HepG2 (cell line): Measurements from ENCODE around the gene TBC1D30. TPM values are rescaled to one million over a fixed set of nuclear protein-coding genes. Genes with fewer than 3 reads are reported as not detected.

Experiments used
- ATAC-seq: fragments of 200-7000 bp; cut with Tn5 transposase; 3 replicates; pipeline ENCODE4 v1.9.1; 2020; ENCODE audit warnings: mild to moderate bottlenecking, moderate library complexity
- BruUV-seq: library from RNA; stranded (reverse); fragments of 400-500 nt; replicated peaks from 2 replicates; lab custom pipeline; 2021; lab: Mats Ljungman, UMichigan
- CTCF ChIA-PET: fragments of 300-600 bp; formaldehyde crosslinking; extraction: SDS; loops from one replicate; lab custom pipeline; 2021; ENCODE audit warnings: low total read pairs, inconsistent platforms, low intra/inter-chr PET ratio; lab: Yijun Ruan, JAX
- POLR2A ChIA-PET: fragments of 350-600 bp; sonication (Branson Sonifier 250); formaldehyde crosslinking; loops from one replicate; lab custom pipeline; 2020; ENCODE audit warnings: antibody characterized with exemption, inconsistent platforms; lab: Yijun Ruan, JAX
- DNase-seq: peaks from one replicate; pipeline ENCODE4 v3.0.0-alpha.2; 2015; ENCODE audit warnings: low spot score
- FAIRE-seq: peaks from 3 replicates; lab custom pipeline; 2011; peaks lifted over from hg19 to GRCh38; lab: Jason Lieb, UNC
- H2AFZ ChIP-seq: one replicate; pipeline ENCODE4 v1.6.1; 2011; ENCODE audit warnings: low read length, inconsistent platforms
- H3K27ac ChIP-seq: fragments of 300-600 bp; 3 replicates; pipeline ENCODE4 v1.8.0; 2011; ENCODE audit warnings: mixed run types, mild to moderate bottlenecking, mixed read lengths, low read length, inconsistent platforms; ENCODE audit not compliant: insufficient read depth; ENCODE audit errors: extremely low read length
- H3K27me3 ChIP-seq, 2 experiments: fragments of 200-600 bp in 1 of 2; 2 replicates in 1 of 2; 3 replicates in 1 of 2; pipeline versions ENCODE4 v1.6.0 to v1.8.0; 2011; ENCODE audit warnings: low read length in 2 of 2, mild to moderate bottlenecking in 2 of 2, moderate library complexity in 2 of 2, inconsistent platforms in 1 of 2; ENCODE audit not compliant: insufficient read depth in 2 of 2, control insufficient read depth in 1 of 2
- H3K36me3 ChIP-seq, 2 experiments: fragments of 200-600 bp in 1 of 2; replicated peaks in 1 of 2; 2 replicates in 1 of 2; 3 replicates in 1 of 2; pipeline versions ENCODE4 v1.5.1 to v1.8.0; 2011; ENCODE audit warnings: low read length in 2 of 2, inconsistent platforms in 1 of 2; ENCODE audit not compliant: insufficient read depth in 2 of 2, control insufficient read depth in 1 of 2
- H3K4me1 ChIP-seq: 2 replicates; pipeline ENCODE4 v1.5.1; 2012; ENCODE audit warnings: low read length, inconsistent platforms; ENCODE audit not compliant: insufficient read depth
- H3K4me2 ChIP-seq: 2 replicates; pipeline ENCODE4 v1.6.0; 2011; ENCODE audit warnings: low read depth, low read length, inconsistent platforms
- H3K4me3 ChIP-seq, 3 experiments: fragments of 200-600 bp in 1 of 3; sonication (generic), shearing (Covaris generic) in 1 of 3; replicated peaks in 1 of 3; 2 replicates each; pipeline ENCODE4 v1.5.1; 2011 to 2016; ENCODE audit warnings: low read length in 3 of 3, inconsistent platforms in 2 of 3, low read depth in 2 of 3, mild to moderate bottlenecking in 2 of 3, control low read depth in 1 of 3, mixed read lengths in 1 of 3; ENCODE audit not compliant: insufficient read depth in 1 of 3
- H3K79me2 ChIP-seq: one replicate; pipeline ENCODE4 v1.6.1; 2011; ENCODE audit warnings: low read length, inconsistent platforms; ENCODE audit not compliant: insufficient read depth
- H3K9ac ChIP-seq: 2 replicates; pipeline ENCODE4 v1.6.0; 2011; ENCODE audit warnings: mild to moderate bottlenecking, low read depth, low read length, inconsistent platforms; ENCODE audit not compliant: insufficient read depth
- H3K9me3 ChIP-seq: 2 replicates; pipeline ENCODE4 v1.5.1; 2012; ENCODE audit warnings: mild to moderate bottlenecking, low read length
- H4K20me1 ChIP-seq: 2 replicates; pipeline ENCODE4 v1.6.0; 2011; ENCODE audit warnings: inconsistent platforms, mild to moderate bottlenecking, low read length, moderate library complexity; ENCODE audit not compliant: insufficient read depth
- AFF4 ChIP-seq: sonication (generic); formaldehyde crosslinking; IDR thresholded peaks from 2 replicates; pipeline ENCODE4 v1.4.0; 2020; ENCODE audit warnings: missing genetic modification reagents
- NPAS2 ChIP-seq: sonication (generic); formaldehyde crosslinking; IDR thresholded peaks from 2 replicates; pipeline ENCODE4 v1.8.0; 2022; ENCODE audit warnings: mild to moderate bottlenecking, missing genetic modification reagents, borderline replicate concordance
- POLR2AphosphoS2 ChIP-seq: IDR thresholded peaks from 2 replicates; pipeline ENCODE4 v1.6.1; 2011; ENCODE audit warnings: low read depth, low read length, improper control_type of control experiment
- SIN3B ChIP-seq: fragments of 150-350 bp; IDR thresholded peaks from 2 replicates; pipeline ENCODE4 v1.6.1; 2014; ENCODE audit warnings: low read length
- SNRNP70 ChIP-seq: fragments of 200-400 bp; formaldehyde crosslinking; IDR thresholded peaks from 2 replicates; pipeline ENCODE4 v1.6.1; 2017; ENCODE audit warnings: mild to moderate bottlenecking, low read depth, low read length, moderate library complexity
- TMF1 ChIP-seq: sonication (generic); formaldehyde crosslinking; IDR thresholded peaks from 2 replicates; pipeline ENCODE4 v1.8.1; 2022; ENCODE audit warnings: low read depth, missing genetic modification reagents
- ZNF276 ChIP-seq: sonication (generic); formaldehyde crosslinking; IDR thresholded peaks from 2 replicates; pipeline ENCODE4 v1.4.0; 2020; ENCODE audit warnings: mild to moderate bottlenecking, low read depth, missing genetic modification reagents
- ZNF350 ChIP-seq: sonication (generic); formaldehyde crosslinking; IDR thresholded peaks from 2 replicates; pipeline ENCODE4 v1.4.0; 2020; ENCODE audit warnings: mild to moderate bottlenecking, low read depth, missing genetic modification reagents, borderline replicate concordance
- ZNF704 ChIP-seq: sonication (generic); formaldehyde crosslinking; IDR thresholded peaks from 2 replicates; pipeline ENCODE4 v1.8.1; 2023; ENCODE audit warnings: mild to moderate bottlenecking, inconsistent platforms, moderate library complexity, missing genetic modification reagents, borderline replicate concordance
- WGBS: methylation state at CpG from one replicate; pipeline ENCODE4 v1.1.6; 2017; ENCODE audit warnings: low lambda C conversion rate; 5-methylcytosine and 5-hydroxymethylcytosine counted together
- in situ Hi-C: cut with HindIII; loops from 2 replicates; pipeline ENCODE4 v1.10.0; 2017; ENCODE audit warnings: low pct_unique_long_range_greater_than_20kb; ENCODE audit not compliant: extremely low pct_ligation_motif_present
- intact Hi-C: fragments of 100-400 bp; cut with micrococcal nuclease; formaldehyde crosslinking; loops from one replicate; pipeline ENCODE4 v1.10.0; 2022; ENCODE audit not compliant: unreplicated experiment
- polyA plus RNA-seq, 8 experiments: library from polyadenylated mRNA; depleted of rRNA in 3 of 8; stranded (reverse) in 7 of 8; unstranded in 1 of 8; fragments of >200 nt; fragmentation: Illumina TruSeq in 4 of 8; extraction: Trizol in 4 of 8; gene quantifications; 2 replicates each; pipeline versions ENCODE4 v1.2.1 to v1.2.3, GENCODE V29; 2011 to 2016; ENCODE audit warnings: low read depth in 4 of 8, missing spikeins in 1 of 8, mixed read lengths in 1 of 8; ENCODE audit not compliant: insufficient read depth in 1 of 8
- total RNA-seq, 5 experiments: library from RNA; depleted of rRNA; stranded (reverse); fragments of >200 nt; fragmentation: Illumina TruSeq; extraction: Trizol; gene quantifications; 2 replicates each; pipeline ENCODE4 v1.2.3, GENCODE V29; 2016; ENCODE audit warnings: low read depth in 1 of 5
- TF ChIP-seq, protein P1 (sequence below): sonication (generic); formaldehyde crosslinking; IDR thresholded peaks from 2 replicates; pipeline ENCODE4 v1.4.0; 2020; ENCODE audit warnings: missing genetic modification reagents, borderline replicate concordance

TBC1D30 gene
- total and polyA plus RNA-seq, 2 of the 13 experiments (the other 11 are each of a cell fraction or from before 2014, with no cell fraction given): 0.42 to 0.67 TPM

DNA sequence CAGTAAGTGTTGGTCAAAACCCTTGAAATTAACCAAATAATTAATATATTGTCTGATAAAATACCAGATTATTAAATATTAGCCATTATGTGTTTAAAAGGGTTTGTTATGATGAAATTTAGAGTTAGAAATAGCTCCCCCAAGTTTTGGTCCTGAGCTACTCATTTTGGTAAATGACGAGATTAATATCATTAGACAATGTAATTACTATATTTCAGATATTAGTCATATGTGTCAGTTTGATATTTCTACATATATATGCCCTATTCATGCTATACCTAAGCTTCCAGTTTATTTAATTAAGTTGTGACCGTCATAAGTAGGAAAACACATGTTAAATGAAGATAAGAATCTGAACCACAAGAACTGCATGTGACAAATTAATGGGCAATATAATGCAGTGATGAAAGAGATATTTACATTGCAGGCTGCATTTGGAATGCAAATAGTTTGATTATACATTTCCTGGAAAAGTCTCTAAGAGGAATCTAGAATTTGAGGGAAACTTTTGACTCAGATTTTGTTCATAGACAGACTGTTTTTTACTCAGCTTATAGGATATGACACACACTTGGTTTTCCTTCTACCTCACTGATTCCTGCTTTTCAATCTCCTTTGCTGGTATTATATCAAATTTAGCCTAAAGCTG lies 70.5 kb downstream of the TBC1D30 start (continued):
- TF ChIP-seq, protein P1, sequence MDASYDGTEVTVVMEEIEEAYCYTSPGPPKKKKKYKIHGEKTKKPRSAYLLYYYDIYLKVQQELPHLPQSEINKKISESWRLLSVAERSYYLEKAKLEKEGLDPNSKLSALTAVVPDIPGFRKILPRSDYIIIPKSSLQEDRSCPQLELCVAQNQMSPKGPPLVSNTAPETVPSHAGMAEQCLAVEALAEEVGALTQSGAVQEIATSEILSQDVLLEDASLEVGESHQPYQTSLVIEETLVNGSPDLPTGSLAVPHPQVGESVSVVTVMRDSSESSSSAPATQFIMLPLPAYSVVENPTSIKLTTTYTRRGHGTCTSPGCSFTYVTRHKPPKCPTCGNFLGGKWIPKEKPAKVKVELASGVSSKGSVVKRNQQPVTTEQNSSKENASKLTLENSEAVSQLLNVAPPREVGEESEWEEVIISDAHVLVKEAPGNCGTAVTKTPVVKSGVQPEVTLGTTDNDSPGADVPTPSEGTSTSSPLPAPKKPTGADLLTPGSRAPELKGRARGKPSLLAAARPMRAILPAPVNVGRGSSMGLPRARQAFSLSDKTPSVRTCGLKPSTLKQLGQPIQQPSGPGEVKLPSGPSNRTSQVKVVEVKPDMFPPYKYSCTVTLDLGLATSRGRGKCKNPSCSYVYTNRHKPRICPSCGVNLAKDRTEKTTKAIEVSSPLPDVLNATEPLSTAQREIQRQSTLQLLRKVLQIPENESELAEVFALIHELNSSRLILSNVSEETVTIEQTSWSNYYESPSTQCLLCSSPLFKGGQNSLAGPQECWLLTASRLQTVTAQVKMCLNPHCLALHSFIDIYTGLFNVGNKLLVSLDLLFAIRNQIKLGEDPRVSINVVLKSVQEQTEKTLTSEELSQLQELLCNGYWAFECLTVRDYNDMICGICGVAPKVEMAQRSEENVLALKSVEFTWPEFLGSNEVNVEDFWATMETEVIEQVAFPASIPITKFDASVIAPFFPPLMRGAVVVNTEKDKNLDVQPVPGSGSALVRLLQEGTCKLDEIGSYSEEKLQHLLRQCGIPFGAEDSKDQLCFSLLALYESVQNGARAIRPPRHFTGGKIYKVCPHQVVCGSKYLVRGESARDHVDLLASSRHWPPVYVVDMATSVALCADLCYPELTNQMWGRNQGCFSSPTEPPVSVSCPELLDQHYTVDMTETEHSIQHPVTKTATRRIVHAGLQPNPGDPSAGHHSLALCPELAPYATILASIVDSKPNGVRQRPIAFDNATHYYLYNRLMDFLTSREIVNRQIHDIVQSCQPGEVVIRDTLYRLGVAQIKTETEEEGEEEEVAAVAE (CRISPR knock-in tag): no peak

DNA sequence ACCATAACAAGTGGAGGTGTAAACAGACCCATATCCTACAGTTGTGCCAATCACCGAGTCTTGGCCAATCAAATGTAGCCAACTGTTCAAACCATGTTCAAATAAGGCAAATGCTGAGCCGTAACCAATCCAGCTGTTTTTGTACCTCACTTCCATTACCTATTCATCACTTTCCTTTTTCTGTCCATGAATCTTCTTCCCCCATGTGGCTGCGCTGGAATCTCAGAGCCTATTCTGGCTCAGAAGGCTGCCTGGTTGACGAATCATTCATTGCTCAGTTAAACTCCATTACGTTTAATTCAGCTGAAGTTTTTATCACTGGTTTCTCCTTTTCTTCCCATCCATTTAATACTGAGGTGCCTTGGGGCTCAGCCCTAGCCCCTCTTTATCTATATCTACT lies 71.1 kb downstream of the TBC1D30 start:
- H3K79me2 ChIP-seq: no peaks in the 10 kb centered on the region
- no TSS peak for BruUV-seq
- ATAC-seq: no peak
- no peak for DNase-seq
- POLR2A ChIA-PET: no interaction called here
- in situ Hi-C loops (loop anchor here (25.0 kb wide), 2 partner anchors 367 to 1217 kb away; no protein-coding TSS in a partner anchor), intact Hi-C loops (loop anchor here (10.0 kb wide), 1 partner anchor 409 kb away; no protein-coding TSS in a partner anchor)
- 58% methylated on average over 5 of the region's 5 CpGs for WGBS
- no peaks in the 10 kb centered on the region for H3K9me3 ChIP-seq
- H3K4me2 ChIP-seq: no peak overlapping the region
- H3K4me1 ChIP-seq: no peaks in the 10 kb centered on the region
- no peak overlapping the region for H3K4me3 ChIP-seq
- no peaks in the 10 kb centered on the region for H4K20me1 ChIP-seq
- H3K36me3 ChIP-seq: no peaks in the 10 kb centered on the region
- no peaks in the 10 kb centered on the region; a peak in 1 of 5 replicates for H3K27me3 ChIP-seq
- H3K27ac ChIP-seq: no peak overlapping the region
- CTCF ChIA-PET: no interaction called here
- FAIRE-seq: no peak
- no peak overlapping the region for H2AFZ ChIP-seq
- no peak overlapping the region for H3K9ac ChIP-seq
- TF ChIP-seq ZNF276 (CRISPR knock-in tag): no peak
- no peak for TF ChIP-seq AFF4 (CRISPR knock-in tag)
- no peak for TF ChIP-seq NPAS2 (CRISPR knock-in tag)
- TF ChIP-seq ZNF350 (CRISPR knock-in tag): no peak
- no peak for TF ChIP-seq ZNF704 (CRISPR knock-in tag)
- no peak for TF ChIP-seq POLR2AphosphoS2
- no peak for TF ChIP-seq SIN3B
- TF ChIP-seq SNRNP70: no peak
- no peak for TF ChIP-seq TMF1 (CRISPR knock-in tag)
